Measurements from ENCODE around the gene TRIM15. TPM values are rescaled to one million over a fixed set of nuclear protein-coding genes. Genes with fewer than 3 reads are reported as not detected.

Gene TRIM15
- total RNA-seq, 1 donor from 2014 or later, result not detected

- Mint-ChIP-seq H3K9me3 (ENCODE audit: unreplicated experiment) (no peaks in the 10 kb centered on the region), H3K36me3 (ENCODE audit: unreplicated experiment) (peaks cover 27% of the 10 kb centered on the region), H3K27ac (ENCODE audit: unreplicated experiment) (no peak overlapping the region), H3K4me1 (ENCODE audit: unreplicated experiment) (peaks cover 2% of the 10 kb centered on the region), H3K4me3 (ENCODE audit: unreplicated experiment) (no peak overlapping the region), H3K27me3 (ENCODE audit: unreplicated experiment) (no peaks in the 10 kb centered on the region)
- no peak for DNase-seq (ENCODE audit: extremely low spot score, unreplicated experiment)
- TF ChIP-seq, protein P1, sequence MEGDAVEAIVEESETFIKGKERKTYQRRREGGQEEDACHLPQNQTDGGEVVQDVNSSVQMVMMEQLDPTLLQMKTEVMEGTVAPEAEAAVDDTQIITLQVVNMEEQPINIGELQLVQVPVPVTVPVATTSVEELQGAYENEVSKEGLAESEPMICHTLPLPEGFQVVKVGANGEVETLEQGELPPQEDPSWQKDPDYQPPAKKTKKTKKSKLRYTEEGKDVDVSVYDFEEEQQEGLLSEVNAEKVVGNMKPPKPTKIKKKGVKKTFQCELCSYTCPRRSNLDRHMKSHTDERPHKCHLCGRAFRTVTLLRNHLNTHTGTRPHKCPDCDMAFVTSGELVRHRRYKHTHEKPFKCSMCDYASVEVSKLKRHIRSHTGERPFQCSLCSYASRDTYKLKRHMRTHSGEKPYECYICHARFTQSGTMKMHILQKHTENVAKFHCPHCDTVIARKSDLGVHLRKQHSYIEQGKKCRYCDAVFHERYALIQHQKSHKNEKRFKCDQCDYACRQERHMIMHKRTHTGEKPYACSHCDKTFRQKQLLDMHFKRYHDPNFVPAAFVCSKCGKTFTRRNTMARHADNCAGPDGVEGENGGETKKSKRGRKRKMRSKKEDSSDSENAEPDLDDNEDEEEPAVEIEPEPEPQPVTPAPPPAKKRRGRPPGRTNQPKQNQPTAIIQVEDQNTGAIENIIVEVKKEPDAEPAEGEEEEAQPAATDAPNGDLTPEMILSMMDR (IDR thresholded peaks at IDR 0.05), result no peak
Measured at GRCh38 chr6:30200551-30201281, 37.4 kb downstream of the TRIM15 start.

DNA sequence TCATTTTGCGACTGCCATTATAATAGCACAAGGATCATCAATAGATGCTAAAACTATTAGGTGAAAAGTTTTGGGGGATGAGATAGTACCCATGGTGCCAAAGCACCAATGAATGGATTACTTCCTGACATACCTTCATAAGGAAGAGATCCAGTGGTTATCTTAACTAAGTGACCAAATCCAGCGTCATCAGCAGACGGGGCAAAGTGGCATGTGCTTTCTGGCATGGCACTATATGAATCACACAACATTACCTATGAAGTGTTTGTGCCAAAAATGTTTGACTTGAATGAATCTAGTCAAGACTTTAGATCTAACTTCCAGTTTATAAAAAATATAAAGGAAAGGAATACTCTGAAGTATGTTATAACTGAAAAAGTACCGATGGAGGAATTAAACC lies 39.0 kb downstream of the TRIM15 start:
- Mint-ChIP-seq H3K36me3 (ENCODE audit: unreplicated experiment) (peaks cover 24% of the 10 kb centered on the region), H3K27ac (ENCODE audit: unreplicated experiment) (no peak overlapping the region), H3K4me1 (ENCODE audit: unreplicated experiment) (peaks cover 13% of the 10 kb centered on the region), H3K27me3 (ENCODE audit: unreplicated experiment) (no peaks in the 10 kb centered on the region), H3K4me3 (ENCODE audit: unreplicated experiment) (no peak overlapping the region), H3K9me3 (ENCODE audit: unreplicated experiment) (no peaks in the 10 kb centered on the region)
- no peak for DNase-seq (ENCODE audit: extremely low spot score, unreplicated experiment)
- TF ChIP-seq, protein P1 (IDR thresholded peaks at IDR 0.05), result no peak

- Mint-ChIP-seq H3K27me3 (ENCODE audit: unreplicated experiment) (no peaks in the 10 kb centered on the region), H3K27ac (ENCODE audit: unreplicated experiment) (no peak overlapping the region), H3K4me3 (ENCODE audit: unreplicated experiment) (no peak overlapping the region), H3K9me3 (ENCODE audit: unreplicated experiment) (no peaks in the 10 kb centered on the region), H3K4me1 (ENCODE audit: unreplicated experiment) (peaks cover 24% of the 10 kb centered on the region), H3K36me3 (ENCODE audit: unreplicated experiment) (peaks cover 10% of the 10 kb centered on the region)
- TF ChIP-seq, protein P1 (IDR thresholded peaks at IDR 0.05), result no peak
- no peak for DNase-seq (ENCODE audit: extremely low spot score, unreplicated experiment)
Measured at GRCh38 chr6:30204116-30204515, 40.8 kb downstream of the TRIM15 start.

DNA sequence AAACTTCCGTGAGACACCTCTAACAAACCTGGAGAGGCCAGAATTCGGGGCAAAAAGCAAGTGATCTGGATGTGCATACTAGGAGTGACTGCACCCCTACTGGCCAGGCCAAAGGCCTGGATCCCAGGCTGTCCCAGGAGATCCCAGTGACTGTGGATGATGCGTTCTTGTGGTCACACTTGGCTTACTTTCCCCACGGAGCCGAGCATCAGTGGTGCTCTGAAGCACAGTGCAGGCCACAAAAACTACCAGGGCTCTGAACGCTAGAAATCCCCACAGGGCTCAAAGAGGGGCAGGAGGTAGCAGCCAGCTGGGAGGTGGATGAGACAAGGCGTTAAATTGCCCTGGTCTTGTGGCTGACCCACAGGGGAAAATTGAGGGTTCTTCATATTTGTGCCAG lies 42.8 kb downstream of the TRIM15 start:
- H3K27ac Mint-ChIP-seq (ENCODE audit: unreplicated experiment), result no peak overlapping the region
- peaks cover 36% of the 10 kb centered on the region for H3K4me1 Mint-ChIP-seq (ENCODE audit: unreplicated experiment)
- DNase-seq (ENCODE audit: extremely low spot score, unreplicated experiment), result no peak
- no peaks in the 10 kb centered on the region for H3K27me3 Mint-ChIP-seq (ENCODE audit: unreplicated experiment)
- TF ChIP-seq, protein P1 (IDR thresholded peaks at IDR 0.05), result no peak
- no peak overlapping the region for H3K4me3 Mint-ChIP-seq (ENCODE audit: unreplicated experiment)
- H3K9me3 Mint-ChIP-seq (ENCODE audit: unreplicated experiment), result no peaks in the 10 kb centered on the region
- peaks cover 4% of the 10 kb centered on the region for H3K36me3 Mint-ChIP-seq (ENCODE audit: unreplicated experiment)

- Mint-ChIP-seq H3K4me3 (ENCODE audit: unreplicated experiment) (no peak overlapping the region), H3K36me3 (ENCODE audit: unreplicated experiment) (peaks cover 5% of the 10 kb centered on the region), H3K9me3 (ENCODE audit: unreplicated experiment) (no peaks in the 10 kb centered on the region), H3K4me1 (ENCODE audit: unreplicated experiment) (peaks cover 44% of the 10 kb centered on the region), H3K27me3 (ENCODE audit: unreplicated experiment) (no peaks in the 10 kb centered on the region), H3K27ac (ENCODE audit: unreplicated experiment) (peak overlapping the region; percentile 58)
- TF ChIP-seq, protein P1 (IDR thresholded peaks at IDR 0.05), result no peak
- DNase-seq (ENCODE audit: extremely low spot score, unreplicated experiment), result no peak
Measured at GRCh38 chr6:30206799-30207618, 43.7 kb downstream of the TRIM15 start.

Measured in osteocyte (in vitro differentiated cells).